MM.1S (cell line): ENCODE data around the gene ARPC1B.

Experiments used
- CTCF ChIP-seq: fragments of 300-600 bp; sonication (generic); IDR thresholded peaks from 2 replicates; pipeline ENCODE4 v1.5.1; 2016; ENCODE audit warnings: antibody characterized with exemption, low read length, mixed read lengths
- EZH2 ChIP-seq: fragments of 300-600 bp; sonication (generic); optimal IDR thresholded peaks from 2 replicates; pipeline ENCODE3; 2017; ENCODE audit warnings: low read depth, mild to moderate bottlenecking, antibody characterized with exemption, low read length, mixed read lengths

- TF ChIP-seq EZH2 (no peak), CTCF (no peak)
Observed at GRCh38 chr7:99381664-99382075, 7.1 kb downstream of the ARPC1B start.
